HT-29 (cell line): ENCODE measurements around the gene TBC1D20. TPM values are rescaled to one million over a fixed set of nuclear protein-coding genes. Genes with fewer than 3 reads are reported as not detected.
"Not testable (repeated sequence)": the region's sequence is repeated elsewhere in the genome, so short reads cannot be mapped to it uniquely, and the experiment has no call there.

Source experiments
- DNase-seq: peaks from one replicate; pipeline ENCODE4 v3.0.0-alpha.2; 2015; ENCODE audit warnings: low spot score
- total RNA-seq: library from RNA; depleted of rRNA; stranded (reverse); fragments of >200 nt; shearing (Covaris generic); gene quantifications from 2 replicates; pipeline ENCODE4 v1.2.3, GENCODE V29; 2014; rRNA removed

Gene TBC1D20
- total RNA-seq: 16.7 and 19.5 TPM in 2 replicates

- DNase-seq: peak; percentile 88
Measured at GRCh38 chr20:462199-462991, at the start of gene TBC1D20. TSS of gene TBC1D20 (minus strand) at chr20:462533. CDS start at chr20:462405, 128 bp downstream.

- peak; percentile 10 for DNase-seq
Measured at GRCh38 chr20:510328-511057, 48.2 kb upstream of the TBC1D20 start.

GRCh38 chr20:508364-508787 lies 46.0 kb upstream of the TBC1D20 start:
- DNase-seq: not testable (repeated sequence)

DNA sequence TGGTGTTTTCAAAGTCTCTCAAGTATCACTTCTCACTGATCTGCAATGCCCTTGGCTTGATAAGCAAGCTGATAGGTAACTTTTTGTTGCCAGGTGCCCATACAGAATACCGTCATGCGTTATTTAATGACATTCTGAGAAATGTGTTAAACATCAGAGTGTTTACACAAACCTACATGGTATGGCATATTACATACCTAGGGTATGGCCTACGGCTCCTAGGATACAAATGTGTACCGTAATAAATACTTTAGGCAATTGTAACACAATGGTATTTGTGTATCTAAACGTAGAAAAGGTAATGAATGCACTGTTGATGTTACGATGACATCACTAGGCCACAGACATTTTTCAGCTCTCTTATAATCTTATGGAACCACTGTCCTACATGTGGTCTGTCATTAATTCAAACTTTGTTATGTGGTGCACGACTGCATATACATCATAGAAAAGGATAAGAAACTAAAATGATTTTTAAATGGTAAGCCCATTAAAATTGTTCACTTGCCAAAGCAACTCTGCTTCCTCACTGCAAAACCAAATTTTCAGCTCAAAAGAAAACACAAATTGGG lies 45.5 kb upstream of the TBC1D20 start:
- no peak for DNase-seq

DNA sequence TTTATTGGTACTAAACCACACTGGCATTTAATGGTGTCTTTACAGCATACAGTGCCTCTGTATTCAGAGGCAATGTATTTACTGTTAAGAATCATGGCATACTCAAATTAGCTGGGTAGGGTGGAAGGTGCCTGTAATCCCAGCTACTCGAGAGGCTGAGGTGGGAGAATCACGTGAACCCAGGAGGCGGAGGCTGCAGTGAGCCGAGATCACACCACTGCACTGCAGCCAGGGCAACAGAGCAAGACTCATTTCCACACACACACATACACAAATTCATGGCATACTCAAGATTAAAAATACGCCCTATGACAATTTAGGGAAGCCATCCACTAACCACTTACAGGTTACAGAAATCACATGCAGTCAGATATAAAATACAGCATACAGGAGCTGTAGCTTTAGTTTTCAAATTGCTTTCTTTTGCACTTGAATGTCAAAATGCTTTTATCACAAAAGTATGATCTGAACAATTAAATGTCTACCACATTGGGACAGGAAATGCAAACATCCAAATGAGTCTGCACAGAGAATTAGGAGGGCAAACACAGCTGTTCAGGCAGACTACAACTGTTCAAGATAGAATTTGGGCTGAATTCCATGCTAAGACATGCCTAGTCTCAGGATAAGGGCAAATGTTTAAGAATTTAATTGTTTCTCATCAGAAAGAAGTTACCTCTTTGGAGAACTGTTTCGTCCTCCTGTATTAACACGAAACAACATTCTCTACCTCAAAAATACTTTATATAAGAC lies 44.8 kb upstream of the TBC1D20 start:
- no peak for DNase-seq

DNA sequence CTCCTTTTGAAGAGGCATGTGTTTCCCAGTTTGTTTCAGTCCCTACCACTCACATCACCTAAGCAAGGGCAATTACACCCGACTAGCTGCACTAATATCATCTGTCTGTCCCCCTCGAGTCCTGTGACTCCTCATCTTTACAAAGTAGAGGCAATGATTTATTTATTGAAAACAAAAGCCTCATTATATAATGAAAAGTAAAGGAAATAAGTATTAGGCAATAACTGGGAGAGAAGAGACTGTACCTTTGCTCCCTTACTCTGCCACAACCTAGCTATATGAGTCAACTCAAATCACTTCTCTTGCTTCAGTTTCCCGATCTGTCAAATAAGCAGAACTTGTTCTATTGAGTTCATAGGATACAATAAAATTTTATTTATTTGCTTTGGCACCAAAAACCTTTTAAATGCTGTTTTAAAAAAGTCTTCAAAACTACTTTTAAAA lies 42.3 kb upstream of the TBC1D20 start:
- no peak for DNase-seq

DNA sequence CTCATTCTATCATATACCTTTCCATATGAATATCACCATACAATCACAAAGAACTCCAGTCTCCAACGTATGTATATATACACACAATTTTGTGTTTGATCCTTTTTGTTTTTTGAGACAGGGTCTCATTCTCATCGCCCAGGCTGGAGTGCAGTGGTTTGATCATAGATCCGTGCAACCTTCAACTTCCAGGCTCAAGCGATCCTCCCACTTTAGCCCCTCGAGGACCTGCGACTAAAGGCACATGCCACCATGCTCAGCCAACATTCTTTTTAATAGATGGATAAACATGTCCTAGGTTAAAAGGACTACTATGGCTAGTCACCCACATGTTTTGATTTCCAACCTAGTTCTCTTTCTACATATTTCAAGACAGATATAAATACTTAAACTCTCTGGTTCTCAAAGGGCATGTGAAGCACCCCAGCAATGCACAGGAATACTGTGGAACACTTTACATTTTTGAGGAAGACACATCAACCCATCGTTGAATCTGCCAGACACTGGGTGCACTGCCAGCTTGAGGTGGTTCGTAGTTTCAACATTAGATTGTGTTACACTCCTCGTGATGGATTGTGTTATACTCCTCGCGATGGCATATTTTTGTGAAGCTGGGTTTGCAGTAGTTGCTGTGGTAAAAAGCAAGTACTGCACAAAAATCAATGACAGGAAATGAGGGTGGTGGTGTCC lies 40.9 kb upstream of the TBC1D20 start:
- DNase-seq: no peak

GRCh38 chr20:497979-498378 lies 35.6 kb upstream of the TBC1D20 start:
- DNase-seq: no peak

GRCh38 chr20:496126-496696 lies 33.9 kb upstream of the TBC1D20 start:
- no peak for DNase-seq

GRCh38 chr20:492159-492558 lies 29.8 kb upstream of the TBC1D20 start:
- no peak for DNase-seq

- no peak for DNase-seq
Measured at GRCh38 chr20:487655-488054, 25.3 kb upstream of the TBC1D20 start.

- DNase-seq: no peak
Measured at GRCh38 chr20:483815-484644, 21.7 kb upstream of the TBC1D20 start.

GRCh38 chr20:481167-481566 lies 18.8 kb upstream of the TBC1D20 start:
- no peak for DNase-seq

DNA sequence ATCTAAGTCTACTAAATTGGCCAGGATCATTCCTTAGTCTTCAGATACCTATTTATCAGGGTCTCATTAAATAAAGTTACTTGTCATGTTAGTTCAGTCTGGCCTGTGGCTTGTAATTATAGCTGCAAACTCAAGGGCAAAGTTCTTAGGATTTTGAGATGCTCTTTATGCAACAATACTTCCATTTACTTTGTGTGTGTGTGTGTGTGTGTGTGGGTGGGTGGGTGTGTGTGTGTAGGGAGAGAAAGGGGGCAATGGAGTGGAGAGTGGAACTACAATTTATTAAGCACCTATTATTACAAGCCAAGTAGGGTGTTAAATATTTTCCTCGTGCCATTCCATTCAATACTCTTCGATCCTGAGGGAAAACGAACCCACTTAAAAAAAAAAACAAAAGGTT lies 17.7 kb upstream of the TBC1D20 start:
- no peak for DNase-seq

DNA sequence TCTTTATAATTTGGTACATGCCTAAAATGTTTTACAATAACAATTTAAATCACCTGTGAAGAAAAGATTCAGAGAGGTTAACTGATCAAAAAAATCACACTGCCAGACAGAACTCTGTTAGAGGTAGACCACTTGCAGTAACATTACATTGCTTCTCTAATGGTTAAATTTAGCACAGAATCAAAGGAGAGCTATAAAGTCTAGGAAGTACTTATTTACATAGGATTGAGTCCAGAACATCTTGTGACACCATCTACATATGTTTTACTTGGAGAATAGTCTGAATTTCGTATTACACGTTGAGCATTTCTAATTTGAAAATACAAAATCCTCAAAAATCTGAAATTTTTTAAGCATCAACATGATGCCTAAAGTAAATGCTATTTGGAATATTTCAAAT lies 17.2 kb upstream of the TBC1D20 start:
- DNase-seq: no peak

DNA sequence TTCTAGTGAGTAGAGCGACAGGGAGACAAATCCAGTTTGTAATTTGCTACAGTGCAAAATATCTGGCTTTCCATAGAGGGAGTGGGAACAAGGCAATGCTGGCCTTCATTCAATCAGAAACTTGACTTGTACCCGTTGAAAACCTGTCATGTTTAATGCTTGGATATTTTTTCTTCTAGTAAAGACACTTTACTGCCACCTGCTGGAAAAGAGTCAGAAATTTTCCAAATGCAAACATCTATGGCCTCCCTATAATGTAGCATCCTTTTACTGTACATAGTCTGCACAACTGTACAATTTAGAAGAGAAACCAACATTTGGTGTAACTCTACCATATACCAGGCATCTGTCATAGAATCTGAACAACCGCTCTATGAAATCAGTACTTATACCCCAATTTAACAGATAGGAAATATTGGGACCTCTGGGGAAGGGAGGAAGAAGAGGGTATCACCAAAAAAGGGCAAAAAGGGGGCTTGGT lies 16.7 kb upstream of the TBC1D20 start:
- DNase-seq: peak; percentile 82

DNA sequence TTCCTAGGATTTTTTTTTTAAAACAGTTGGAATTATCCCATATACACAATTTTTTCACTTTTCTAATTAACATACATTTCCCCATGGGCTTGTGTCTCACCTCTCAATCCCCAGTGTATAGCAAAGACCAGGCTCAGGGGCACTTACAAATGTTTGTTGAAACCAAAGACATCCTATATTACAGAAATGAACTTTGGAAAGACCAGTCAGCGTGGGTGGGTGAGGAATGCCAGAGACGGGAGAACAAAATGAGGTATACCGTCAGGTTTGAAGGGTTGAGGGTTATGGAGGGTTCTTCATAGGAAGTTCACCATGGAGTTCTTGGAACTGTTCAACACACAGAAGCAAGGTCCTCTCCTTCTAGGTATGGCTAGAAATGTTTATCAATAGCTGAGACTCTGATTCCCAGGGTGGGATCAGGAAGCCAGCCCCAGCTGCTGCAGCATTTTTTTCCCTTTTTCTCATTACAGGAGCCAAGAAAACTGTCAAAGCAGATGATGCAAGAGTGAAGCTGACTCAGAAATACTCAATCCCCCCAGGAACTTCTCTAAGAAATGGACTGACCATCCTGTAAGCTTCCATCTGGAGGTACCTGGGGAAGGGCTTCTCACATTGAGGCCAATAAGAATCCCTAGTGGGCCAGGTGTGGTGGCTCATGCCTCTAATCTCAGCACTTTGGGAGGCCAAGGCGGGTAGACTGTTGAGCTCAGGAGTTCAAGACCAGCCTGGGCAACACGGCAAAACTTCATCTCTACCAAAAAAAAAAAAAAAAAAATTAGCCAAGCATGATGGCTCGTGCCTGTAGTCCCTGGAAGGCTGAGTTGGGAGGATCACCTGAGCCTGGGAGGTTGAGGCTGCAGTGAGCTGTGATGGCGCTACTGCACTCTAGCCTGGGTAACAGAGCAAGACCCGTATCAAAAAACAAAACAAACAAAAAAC lies 15.9 kb upstream of the TBC1D20 start:
- no peak for DNase-seq

DNA sequence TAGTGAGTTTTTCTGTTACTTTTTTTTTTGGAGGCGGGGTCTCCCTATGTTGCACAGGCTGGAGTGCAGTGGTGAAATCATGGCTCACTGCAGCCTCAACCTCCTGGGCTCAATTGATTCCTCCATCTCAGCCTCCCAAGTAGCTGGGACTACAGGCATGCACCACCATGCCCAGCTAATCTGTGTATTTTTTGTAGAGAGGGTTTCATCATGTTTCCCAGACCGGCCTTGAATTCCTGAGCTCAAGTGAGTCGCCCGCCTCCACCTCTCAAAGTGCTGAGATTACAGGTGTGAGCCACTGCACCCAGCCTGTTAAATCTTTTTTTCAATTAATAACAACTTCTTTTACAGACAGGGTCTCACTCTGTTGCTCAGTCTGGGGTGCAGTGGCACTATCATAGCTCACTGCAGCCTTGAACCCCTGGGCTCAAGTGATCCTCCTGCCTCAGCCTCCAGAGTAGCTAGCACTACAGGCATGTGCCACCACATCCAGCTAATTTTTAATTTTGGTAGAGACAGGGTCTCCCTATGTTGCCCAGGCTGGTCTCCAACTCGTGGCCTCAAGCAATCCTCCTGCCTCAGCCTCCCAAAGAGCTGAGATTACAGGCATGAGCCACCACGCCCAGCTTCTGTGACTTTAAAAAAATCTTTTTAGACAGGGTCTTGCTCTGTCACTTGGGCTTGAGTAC lies 14.4 kb upstream of the TBC1D20 start:
- not testable (repeated sequence) for DNase-seq
